GM23338 (cell line): ENCODE measurements around the gene FYCO1. TPM values are rescaled to one million over a fixed set of nuclear protein-coding genes. Genes with fewer than 3 reads are reported as not detected.

Source experiments
- ATAC-seq: fragments of 200-7000 bp; cut with Tn5 transposase; 3 replicates; pipeline ENCODE4 v1.9.1; 2020
- DNase-seq: peaks from one replicate; pipeline ENCODE4 v3.0.0-alpha.2; 2015; ENCODE audit warnings: low spot score
- H2AFZ ChIP-seq: fragments of 200-600 bp; sonication (generic); 2 replicates; pipeline ENCODE4 v1.8.0; 2016; ENCODE audit warnings: antibody characterized with exemption, mild to moderate bottlenecking, moderate library complexity
- H3F3A ChIP-seq: fragments of 200-600 bp; sonication (generic); replicated peaks from 2 replicates; pipeline ENCODE4 v1.8.0; 2017; ENCODE audit warnings: antibody characterized with exemption, mixed run types, low read depth
- H3K27ac ChIP-seq: fragments of 200-600 bp; sonication (generic); 2 replicates; pipeline ENCODE4 v1.6.1; 2016; ENCODE audit warnings: low read depth
- H3K27me3 ChIP-seq: fragments of 200-600 bp; sonication (generic); 2 replicates; pipeline ENCODE4 v1.8.0; 2016; ENCODE audit warnings: mild to moderate bottlenecking, mixed run types, moderate library complexity; ENCODE audit not compliant: insufficient read depth
- H3K36me3 ChIP-seq: fragments of 200-600 bp; sonication (generic); 2 replicates; pipeline ENCODE4 v1.8.0; 2016; ENCODE audit warnings: mild to moderate bottlenecking; ENCODE audit not compliant: insufficient read depth
- H3K4me1 ChIP-seq: fragments of 200-600 bp; sonication (generic); 2 replicates; pipeline ENCODE4 v1.8.0; 2016; ENCODE audit warnings: mild to moderate bottlenecking, moderate library complexity; ENCODE audit not compliant: insufficient read depth
- H3K4me2 ChIP-seq: fragments of 200-600 bp; sonication (generic); 2 replicates; pipeline ENCODE4 v1.7.1; 2017; ENCODE audit warnings: mixed run types
- H3K4me3 ChIP-seq: fragments of 200-600 bp; sonication (generic); 2 replicates; pipeline ENCODE4 v1.6.1; 2016; ENCODE audit warnings: mixed run types
- H3K79me2 ChIP-seq: fragments of 200-600 bp; sonication (generic); replicated peaks from 2 replicates; pipeline ENCODE4 v1.8.0; 2017; ENCODE audit warnings: mild to moderate bottlenecking; ENCODE audit not compliant: insufficient read depth
- H3K9me2 ChIP-seq: fragments of 200-600 bp; sonication (generic); 2 replicates; pipeline ENCODE4 v1.8.0; 2017; ENCODE audit not compliant: insufficient read depth
- H4K20me1 ChIP-seq: fragments of 200-600 bp; sonication (generic); replicated peaks from 2 replicates; pipeline ENCODE4 v1.8.0; 2017; ENCODE audit warnings: mild to moderate bottlenecking; ENCODE audit not compliant: insufficient read depth
- H3K27ac Mint-ChIP-seq: 2 replicates; pipeline ENCODE4 v1.8.0; 2020; ENCODE audit warnings: inconsistent platforms, mild to moderate bottlenecking, moderate library complexity, mixed read lengths
- H3K27me3 Mint-ChIP-seq: 3 replicates; pipeline ENCODE4 v1.8.0; 2022; ENCODE audit warnings: low read depth, mild to moderate bottlenecking, moderate library complexity, mixed read lengths, inconsistent platforms; ENCODE audit not compliant: insufficient read depth, poor library complexity
- H3K36me3 Mint-ChIP-seq: 3 replicates; pipeline ENCODE4 v1.8.0; 2021; ENCODE audit warnings: low read depth, mild to moderate bottlenecking, inconsistent platforms, moderate library complexity, mixed read lengths
- H3K4me1 Mint-ChIP-seq: 3 replicates; pipeline ENCODE4 v1.8.0; 2020; ENCODE audit warnings: mild to moderate bottlenecking, inconsistent platforms, mixed read lengths
- H3K4me3 Mint-ChIP-seq: 3 replicates; pipeline ENCODE4 v1.8.0; 2021; ENCODE audit warnings: moderate library complexity, mild to moderate bottlenecking, inconsistent platforms, mixed read lengths
- H3K9me3 Mint-ChIP-seq: 3 replicates; pipeline ENCODE4 v1.8.0; 2020; ENCODE audit warnings: moderate library complexity, mild to moderate bottlenecking, inconsistent platforms, mixed read lengths
- CREB1 ChIP-seq: fragments of 250-450 bp; sonication (Bioruptor Pico); IDR thresholded peaks from 2 replicates; pipeline ENCODE4 v1.5.0; 2020; ENCODE audit warnings: low read depth, mild to moderate bottlenecking, moderate library complexity
- CTCF ChIP-seq, 2 experiments: fragments of 200-600 bp in 1 of 2; sonication (generic) in 1 of 2; conservative IDR thresholded peaks; 2 replicates each; pipeline versions ENCODE4 v1.5.1 to v1.6.1; 2016 to 2017; ENCODE audit warnings: antibody characterized with exemption in 2 of 2, low read depth in 2 of 2, mild to moderate bottlenecking in 2 of 2, moderate library complexity in 1 of 2
- EZH2 ChIP-seq: fragments of 200-600 bp; sonication (generic); IDR thresholded peaks from one replicate; pipeline ENCODE4 v1.8.0; 2017; ENCODE audit warnings: antibody characterized with exemption, mild to moderate bottlenecking, low read depth; ENCODE audit not compliant: unreplicated experiment
- EZH2phosphoT487 ChIP-seq: fragments of 200-600 bp; sonication (generic); IDR thresholded peaks from one replicate; pipeline ENCODE4 v1.8.1; 2018; ENCODE audit warnings: antibody characterized with exemption; ENCODE audit not compliant: unreplicated experiment
- JUNB ChIP-seq: IDR thresholded peaks from one replicate; pipeline ENCODE4 v1.6.1; 2016; ENCODE audit warnings: antibody characterized with exemption; ENCODE audit not compliant: unreplicated experiment
- NANOG ChIP-seq: IDR thresholded peaks from 2 replicates; pipeline ENCODE4 v1.6.1; 2016; ENCODE audit warnings: antibody characterized with exemption, borderline replicate concordance
- POLR2AphosphoS5 ChIP-seq: IDR thresholded peaks from 2 replicates; pipeline ENCODE4 v1.6.1; 2016; ENCODE audit warnings: antibody characterized with exemption, low read depth
- STAT1 ChIP-seq: IDR thresholded peaks from one replicate; pipeline ENCODE4 v1.6.1; 2016; ENCODE audit warnings: antibody characterized with exemption; ENCODE audit not compliant: unreplicated experiment
- ZNF114 ChIP-seq: fragments of 250-450 bp; sonication (Bioruptor Pico); IDR thresholded peaks from 2 replicates; pipeline ENCODE4 v1.5.0; 2020; ENCODE audit warnings: mild to moderate bottlenecking, moderate library complexity
- ZNF331 ChIP-seq: fragments of 250-450 bp; sonication (Bioruptor Pico); IDR thresholded peaks from 2 replicates; pipeline ENCODE4 v1.5.0; 2020; ENCODE audit warnings: low read depth, mild to moderate bottlenecking, moderate library complexity
- polyA plus RNA-seq: library from polyadenylated mRNA; unstranded; fragments of >200 nt; fragmentation: Nextera tagmentation; extraction: Ambion mirVana; gene quantifications from 2 replicates; pipeline ENCODE4 v1.2.1, GENCODE V29; 2016
- total RNA-seq: library from RNA; depleted of rRNA; stranded (reverse); fragments of >200 nt; shearing (Covaris generic); gene quantifications from 2 replicates; pipeline ENCODE4 v1.2.3, GENCODE V29; 2014
- TF ChIP-seq, protein P1 (sequence below): IDR thresholded peaks from one replicate; pipeline ENCODE4 v1.6.1; 2018; ENCODE audit warnings: antibody characterized with exemption; ENCODE audit not compliant: unreplicated experiment
- TF ChIP-seq, protein P2 (sequence below): fragments of 250-450 bp; sonication (Bioruptor Pico); IDR thresholded peaks from 2 replicates; pipeline ENCODE4 v1.5.0; 2020; ENCODE audit warnings: mild to moderate bottlenecking, moderate library complexity
- TF ChIP-seq, protein P3 (sequence below): IDR thresholded peaks from 2 replicates; pipeline ENCODE4 v1.6.1; 2016; ENCODE audit warnings: antibody characterized with exemption

Gene FYCO1
- total and polyA plus RNA-seq, 2 experiments from 2014 or later = 4.5 to 17.2 TPM

- DNase-seq (no peak), ATAC-seq (no peak)
- Mint-ChIP-seq H3K27ac (no peak overlapping the region), H3K9me3 (no peaks in the 10 kb centered on the region), H3K36me3 (no peaks in the 10 kb centered on the region), H3K4me3 (no peak overlapping the region), H3K27me3 (peaks cover 15% of the 10 kb centered on the region), H3K4me1 (peaks cover 10% of the 10 kb centered on the region)
- Histone ChIP-seq H3F3A (no peaks in the 10 kb centered on the region), H3K36me3 (no peaks in the 10 kb centered on the region), H3K9me2 (no peaks in the 10 kb centered on the region), H3K4me1 (no peaks in the 10 kb centered on the region), H4K20me1 (no peaks in the 10 kb centered on the region), H3K4me3 (no peak overlapping the region), H3K27me3 (no peaks in the 10 kb centered on the region), H3K79me2 (no peaks in the 10 kb centered on the region), H3K27ac (no peak overlapping the region), H3K4me2 (no peak overlapping the region), H2AFZ (no peak overlapping the region)
- TF ChIP-seq ZNF114 (CRISPR knock-in tag) (no peak), STAT1 (no peak), CREB1 (no peak), NANOG (no peak), JUNB (no peak), EZH2phosphoT487 (no peak), EZH2 (no peak), CTCF (conservative IDR thresholded peaks at IDR 0.05; ENCODE audit: low read depth in 2 of 2) (no peak), ZNF331 (CRISPR knock-in tag) (no peak), POLR2AphosphoS5 (no peak)
- TF ChIP-seq, protein P1, sequence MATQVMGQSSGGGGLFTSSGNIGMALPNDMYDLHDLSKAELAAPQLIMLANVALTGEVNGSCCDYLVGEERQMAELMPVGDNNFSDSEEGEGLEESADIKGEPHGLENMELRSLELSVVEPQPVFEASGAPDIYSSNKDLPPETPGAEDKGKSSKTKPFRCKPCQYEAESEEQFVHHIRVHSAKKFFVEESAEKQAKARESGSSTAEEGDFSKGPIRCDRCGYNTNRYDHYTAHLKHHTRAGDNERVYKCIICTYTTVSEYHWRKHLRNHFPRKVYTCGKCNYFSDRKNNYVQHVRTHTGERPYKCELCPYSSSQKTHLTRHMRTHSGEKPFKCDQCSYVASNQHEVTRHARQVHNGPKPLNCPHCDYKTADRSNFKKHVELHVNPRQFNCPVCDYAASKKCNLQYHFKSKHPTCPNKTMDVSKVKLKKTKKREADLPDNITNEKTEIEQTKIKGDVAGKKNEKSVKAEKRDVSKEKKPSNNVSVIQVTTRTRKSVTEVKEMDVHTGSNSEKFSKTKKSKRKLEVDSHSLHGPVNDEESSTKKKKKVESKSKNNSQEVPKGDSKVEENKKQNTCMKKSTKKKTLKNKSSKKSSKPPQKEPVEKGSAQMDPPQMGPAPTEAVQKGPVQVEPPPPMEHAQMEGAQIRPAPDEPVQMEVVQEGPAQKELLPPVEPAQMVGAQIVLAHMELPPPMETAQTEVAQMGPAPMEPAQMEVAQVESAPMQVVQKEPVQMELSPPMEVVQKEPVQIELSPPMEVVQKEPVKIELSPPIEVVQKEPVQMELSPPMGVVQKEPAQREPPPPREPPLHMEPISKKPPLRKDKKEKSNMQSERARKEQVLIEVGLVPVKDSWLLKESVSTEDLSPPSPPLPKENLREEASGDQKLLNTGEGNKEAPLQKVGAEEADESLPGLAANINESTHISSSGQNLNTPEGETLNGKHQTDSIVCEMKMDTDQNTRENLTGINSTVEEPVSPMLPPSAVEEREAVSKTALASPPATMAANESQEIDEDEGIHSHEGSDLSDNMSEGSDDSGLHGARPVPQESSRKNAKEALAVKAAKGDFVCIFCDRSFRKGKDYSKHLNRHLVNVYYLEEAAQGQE = no peak
- TF ChIP-seq, protein P2, sequence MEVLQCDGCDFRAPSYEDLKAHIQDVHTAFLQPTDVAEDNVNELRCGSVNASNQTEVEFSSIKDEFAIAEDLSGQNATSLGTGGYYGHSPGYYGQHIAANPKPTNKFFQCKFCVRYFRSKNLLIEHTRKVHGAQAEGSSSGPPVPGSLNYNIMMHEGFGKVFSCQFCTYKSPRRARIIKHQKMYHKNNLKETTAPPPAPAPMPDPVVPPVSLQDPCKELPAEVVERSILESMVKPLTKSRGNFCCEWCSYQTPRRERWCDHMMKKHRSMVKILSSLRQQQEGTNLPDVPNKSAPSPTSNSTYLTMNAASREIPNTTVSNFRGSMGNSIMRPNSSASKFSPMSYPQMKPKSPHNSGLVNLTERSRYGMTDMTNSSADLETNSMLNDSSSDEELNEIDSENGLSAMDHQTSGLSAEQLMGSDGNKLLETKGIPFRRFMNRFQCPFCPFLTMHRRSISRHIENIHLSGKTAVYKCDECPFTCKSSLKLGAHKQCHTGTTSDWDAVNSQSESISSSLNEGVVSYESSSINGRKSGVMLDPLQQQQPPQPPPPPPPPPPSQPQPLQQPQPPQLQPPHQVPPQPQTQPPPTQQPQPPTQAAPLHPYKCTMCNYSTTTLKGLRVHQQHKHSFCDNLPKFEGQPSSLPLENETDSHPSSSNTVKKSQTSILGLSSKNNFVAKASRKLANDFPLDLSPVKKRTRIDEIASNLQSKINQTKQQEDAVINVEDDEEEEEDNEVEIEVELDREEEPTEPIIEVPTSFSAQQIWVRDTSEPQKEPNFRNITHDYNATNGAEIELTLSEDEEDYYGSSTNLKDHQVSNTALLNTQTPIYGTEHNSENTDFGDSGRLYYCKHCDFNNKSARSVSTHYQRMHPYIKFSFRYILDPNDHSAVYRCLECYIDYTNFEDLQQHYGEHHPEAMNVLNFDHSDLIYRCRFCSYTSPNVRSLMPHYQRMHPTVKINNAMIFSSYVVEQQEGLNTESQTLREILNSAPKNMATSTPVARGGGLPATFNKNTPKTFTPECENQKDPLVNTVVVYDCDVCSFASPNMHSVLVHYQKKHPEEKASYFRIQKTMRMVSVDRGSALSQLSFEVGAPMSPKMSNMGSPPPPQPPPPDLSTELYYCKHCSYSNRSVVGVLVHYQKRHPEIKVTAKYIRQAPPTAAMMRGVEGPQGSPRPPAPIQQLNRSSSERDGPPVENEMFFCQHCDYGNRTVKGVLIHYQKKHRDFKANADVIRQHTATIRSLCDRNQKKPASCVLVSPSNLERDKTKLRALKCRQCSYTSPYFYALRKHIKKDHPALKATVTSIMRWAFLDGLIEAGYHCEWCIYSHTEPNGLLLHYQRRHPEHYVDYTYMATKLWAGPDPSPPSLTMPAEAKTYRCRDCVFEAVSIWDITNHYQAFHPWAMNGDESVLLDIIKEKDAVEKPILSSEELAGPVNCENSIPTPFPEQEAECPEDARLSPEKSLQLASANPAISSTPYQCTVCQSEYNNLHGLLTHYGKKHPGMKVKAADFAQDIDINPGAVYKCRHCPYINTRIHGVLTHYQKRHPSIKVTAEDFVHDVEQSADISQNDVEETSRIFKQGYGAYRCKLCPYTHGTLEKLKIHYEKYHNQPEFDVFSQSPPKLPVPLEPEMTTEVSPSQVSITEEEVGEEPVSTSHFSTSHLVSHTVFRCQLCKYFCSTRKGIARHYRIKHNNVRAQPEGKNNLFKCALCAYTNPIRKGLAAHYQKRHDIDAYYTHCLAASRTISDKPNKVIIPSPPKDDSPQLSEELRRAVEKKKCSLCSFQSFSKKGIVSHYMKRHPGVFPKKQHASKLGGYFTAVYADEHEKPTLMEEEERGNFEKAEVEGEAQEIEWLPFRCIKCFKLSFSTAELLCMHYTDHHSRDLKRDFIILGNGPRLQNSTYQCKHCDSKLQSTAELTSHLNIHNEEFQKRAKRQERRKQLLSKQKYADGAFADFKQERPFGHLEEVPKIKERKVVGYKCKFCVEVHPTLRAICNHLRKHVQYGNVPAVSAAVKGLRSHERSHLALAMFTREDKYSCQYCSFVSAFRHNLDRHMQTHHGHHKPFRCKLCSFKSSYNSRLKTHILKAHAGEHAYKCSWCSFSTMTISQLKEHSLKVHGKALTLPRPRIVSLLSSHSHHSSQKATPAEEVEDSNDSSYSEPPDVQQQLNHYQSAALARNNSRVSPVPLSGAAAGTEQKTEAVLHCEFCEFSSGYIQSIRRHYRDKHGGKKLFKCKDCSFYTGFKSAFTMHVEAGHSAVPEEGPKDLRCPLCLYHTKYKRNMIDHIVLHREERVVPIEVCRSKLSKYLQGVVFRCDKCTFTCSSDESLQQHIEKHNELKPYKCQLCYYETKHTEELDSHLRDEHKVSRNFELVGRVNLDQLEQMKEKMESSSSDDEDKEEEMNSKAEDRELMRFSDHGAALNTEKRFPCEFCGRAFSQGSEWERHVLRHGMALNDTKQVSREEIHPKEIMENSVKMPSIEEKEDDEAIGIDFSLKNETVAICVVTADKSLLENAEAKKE = no peak
- TF ChIP-seq, protein P3, sequence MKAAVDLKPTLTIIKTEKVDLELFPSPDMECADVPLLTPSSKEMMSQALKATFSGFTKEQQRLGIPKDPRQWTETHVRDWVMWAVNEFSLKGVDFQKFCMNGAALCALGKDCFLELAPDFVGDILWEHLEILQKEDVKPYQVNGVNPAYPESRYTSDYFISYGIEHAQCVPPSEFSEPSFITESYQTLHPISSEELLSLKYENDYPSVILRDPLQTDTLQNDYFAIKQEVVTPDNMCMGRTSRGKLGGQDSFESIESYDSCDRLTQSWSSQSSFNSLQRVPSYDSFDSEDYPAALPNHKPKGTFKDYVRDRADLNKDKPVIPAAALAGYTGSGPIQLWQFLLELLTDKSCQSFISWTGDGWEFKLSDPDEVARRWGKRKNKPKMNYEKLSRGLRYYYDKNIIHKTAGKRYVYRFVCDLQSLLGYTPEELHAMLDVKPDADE = no peak
These were observed 83.2 kb downstream of the FYCO1 start for GRCh38 chr3:45912435-45912834.
